ENCODE measurements around the gene RNF112.

The RNF112 gene, protein sequence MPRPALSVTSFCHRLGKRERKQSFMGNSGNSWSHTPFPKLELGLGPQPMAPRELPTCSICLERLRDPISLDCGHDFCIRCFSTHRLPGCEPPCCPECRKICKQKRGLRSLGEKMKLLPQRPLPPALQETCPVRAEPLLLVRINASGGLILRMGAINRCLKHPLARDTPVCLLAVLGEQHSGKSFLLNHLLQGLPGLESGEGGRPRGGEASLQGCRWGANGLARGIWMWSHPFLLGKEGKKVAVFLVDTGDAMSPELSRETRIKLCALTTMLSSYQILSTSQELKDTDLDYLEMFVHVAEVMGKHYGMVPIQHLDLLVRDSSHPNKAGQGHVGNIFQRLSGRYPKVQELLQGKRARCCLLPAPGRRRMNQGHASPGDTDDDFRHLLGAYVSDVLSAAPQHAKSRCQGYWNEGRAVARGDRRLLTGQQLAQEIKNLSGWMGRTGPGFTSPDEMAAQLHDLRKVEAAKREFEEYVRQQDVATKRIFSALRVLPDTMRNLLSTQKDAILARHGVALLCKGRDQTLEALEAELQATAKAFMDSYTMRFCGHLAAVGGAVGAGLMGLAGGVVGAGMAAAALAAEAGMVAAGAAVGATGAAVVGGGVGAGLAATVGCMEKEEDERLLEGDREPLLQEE

DNA sequence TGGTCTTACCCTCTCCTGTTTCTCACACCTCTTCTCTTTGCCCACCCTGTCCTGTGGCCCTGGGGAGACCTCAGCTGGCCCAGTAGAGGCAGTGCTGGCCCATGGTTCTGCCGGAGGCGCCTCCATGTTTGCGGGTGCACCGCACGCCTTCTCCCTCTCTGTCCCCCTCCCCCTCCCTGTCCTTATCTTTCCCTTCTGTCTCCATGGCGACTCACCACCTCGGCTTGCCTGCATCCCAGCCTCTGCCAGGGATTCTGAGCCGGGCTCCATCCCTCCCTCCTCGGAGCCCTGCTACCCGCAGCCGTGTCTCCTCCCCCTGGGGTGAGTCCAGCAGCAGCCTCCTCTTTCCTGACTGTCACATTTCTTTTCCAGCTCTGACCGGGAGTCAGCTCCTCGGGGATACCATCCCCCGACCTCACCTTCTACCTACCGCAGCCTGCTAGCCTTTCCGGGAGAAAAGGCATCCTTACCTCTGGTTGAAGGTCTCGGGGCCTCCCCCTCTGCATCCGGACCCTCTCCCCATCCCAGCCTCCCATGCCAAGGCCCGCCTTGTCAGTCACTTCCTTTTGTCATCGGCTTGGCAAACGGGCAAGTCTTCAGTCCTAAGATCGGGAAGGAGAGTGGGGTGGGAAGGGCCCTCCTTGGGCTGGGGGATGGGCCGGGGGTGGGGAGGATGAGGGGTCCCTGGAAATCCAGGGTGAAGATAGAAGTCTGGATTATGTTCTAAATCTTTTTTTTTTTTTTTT, at the start of gene RNF112:
Gene RNF112, plus strand, starts transcription at position 358 of the 746 bp plus-strand sequence. Its CDS starts 177 bp downstream, at position 535.
- DNase-seq = no peak

- DNase-seq = no peak
These were observed 49.7 kb upstream of the RNF112 start for GRCh38 chr17:19361326-19361725.

DNA sequence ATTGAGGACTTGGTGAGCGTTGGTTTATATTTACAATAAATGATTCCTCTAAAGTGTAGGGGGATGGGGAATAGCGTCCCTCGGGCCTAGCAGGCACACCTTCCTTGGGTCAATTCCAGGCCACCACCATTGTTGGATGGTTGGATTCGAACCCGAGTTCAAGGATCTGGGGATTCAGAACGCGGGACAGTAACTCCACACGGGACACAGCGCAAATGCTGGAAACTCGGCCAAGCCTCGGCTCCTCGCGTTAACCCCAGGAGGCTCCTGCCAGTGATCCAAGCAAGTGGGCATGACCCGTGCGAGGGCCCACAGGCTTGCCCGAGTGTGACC, 49.1 kb upstream of the RNF112 start:
- no peak for DNase-seq

GRCh38 chr17:19362277-19363113, 48.5 kb upstream of the RNF112 start, which contains the start of gene B9D1:
Gene B9D1, minus strand, starts transcription at chr17:19362723. Its CDS starts 154 bp downstream, at chr17:19362569.
- DNase-seq = peak; percentile 96

- no peak for DNase-seq
These were observed 48.0 kb upstream of the RNF112 start for GRCh38 chr17:19363114-19363438.

- no peak for DNase-seq
These were observed 47.5 kb upstream of the RNF112 start for GRCh38 chr17:19363460-19364035.

DNA sequence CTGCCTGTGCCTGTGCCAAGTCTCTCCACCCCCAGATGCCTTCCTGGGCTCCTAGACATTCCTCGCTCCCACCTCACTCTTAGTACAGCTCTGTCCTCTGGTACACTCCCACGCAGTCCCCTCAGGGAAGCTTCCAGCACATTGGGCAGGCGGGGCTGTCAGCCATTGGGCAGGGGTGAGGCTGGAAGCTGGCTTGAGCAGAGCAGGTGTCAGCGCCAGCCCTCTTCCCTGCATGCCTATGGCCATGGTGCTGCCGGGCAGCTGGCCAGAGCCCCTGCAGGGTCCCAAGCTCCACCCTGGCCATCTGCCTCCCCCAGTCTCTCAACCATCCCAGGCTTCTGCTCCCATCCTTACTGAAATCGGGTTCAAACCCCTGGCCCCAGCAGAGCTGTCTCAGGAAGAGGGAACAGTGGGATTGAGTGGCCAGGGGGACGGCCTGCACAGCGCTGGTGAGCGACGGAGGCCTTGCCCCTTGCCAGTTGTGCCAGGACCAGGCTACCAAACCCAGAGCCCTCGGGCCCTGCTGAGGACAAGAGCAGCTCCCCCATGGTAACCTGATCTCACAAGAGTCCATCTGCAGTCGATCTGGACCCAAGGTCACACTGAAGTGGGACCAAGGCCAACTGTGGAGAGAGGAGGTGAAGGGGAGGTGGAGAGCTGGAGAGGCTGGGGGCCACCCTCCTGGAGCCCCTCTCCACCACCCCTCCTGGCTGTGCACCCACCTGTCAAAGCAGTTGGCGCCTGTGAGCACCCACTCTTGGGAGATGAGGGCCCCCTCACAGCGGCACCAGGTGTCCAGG, 46.1 kb upstream of the RNF112 start:
- DNase-seq = no peak

DNA sequence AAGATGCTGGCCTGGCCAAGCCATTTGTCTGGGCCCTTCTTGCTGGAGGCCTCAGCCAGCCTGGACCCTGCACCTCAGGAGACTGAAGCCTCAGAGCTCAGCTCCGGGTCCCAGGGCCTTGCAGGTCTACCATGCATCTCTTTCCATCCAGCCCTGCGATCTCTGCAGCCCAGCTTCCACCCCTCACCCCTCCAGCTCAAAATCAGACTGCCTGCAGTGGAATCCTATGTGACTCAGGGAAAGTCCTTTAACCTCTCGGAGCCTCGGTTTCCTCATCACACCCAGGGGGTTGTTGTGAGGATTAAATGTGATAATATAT, 45.6 kb upstream of the RNF112 start:
- no peak for DNase-seq

DNA sequence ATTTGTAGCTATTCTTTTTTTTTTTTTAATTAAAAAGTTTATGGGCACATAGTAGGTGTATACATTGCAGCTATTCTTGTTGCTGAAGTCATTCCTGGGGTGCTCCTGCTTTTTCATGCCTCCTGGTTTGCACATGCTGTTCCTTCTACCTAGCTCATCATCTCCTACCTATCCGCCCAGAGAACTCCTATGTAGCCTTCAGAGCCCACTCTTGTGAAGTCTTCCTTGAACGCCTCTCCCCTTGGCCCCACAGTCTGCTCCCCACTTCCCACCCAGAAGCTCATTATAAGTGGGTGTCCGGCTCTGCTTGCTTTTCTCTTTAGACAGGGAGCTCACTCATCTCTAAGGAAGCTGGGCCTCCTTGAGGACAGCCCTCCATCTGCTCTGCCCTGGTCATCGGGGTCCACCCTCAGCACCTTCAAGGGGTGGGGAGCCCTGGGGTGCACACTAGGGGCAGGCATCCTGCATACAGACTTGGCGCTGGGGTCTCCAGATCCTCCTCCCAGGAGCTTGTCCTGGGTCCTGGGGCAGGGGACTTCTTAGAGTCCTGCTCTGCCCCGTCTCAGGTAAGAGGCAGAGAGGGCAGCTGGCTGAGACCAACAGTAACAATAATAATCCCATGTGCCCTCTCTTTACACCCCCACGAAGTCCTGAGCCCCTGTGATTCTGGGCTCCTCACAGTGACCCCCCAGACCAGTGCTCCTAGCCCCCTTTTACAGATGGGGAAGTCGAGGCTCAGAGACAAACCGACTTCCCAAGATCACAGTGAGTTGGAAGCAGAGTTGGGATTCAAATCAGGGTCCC, 45.0 kb upstream of the RNF112 start:
- no peak for DNase-seq

GRCh38 chr17:19366637-19366972, 44.4 kb upstream of the RNF112 start:
- DNase-seq = no peak

DNA sequence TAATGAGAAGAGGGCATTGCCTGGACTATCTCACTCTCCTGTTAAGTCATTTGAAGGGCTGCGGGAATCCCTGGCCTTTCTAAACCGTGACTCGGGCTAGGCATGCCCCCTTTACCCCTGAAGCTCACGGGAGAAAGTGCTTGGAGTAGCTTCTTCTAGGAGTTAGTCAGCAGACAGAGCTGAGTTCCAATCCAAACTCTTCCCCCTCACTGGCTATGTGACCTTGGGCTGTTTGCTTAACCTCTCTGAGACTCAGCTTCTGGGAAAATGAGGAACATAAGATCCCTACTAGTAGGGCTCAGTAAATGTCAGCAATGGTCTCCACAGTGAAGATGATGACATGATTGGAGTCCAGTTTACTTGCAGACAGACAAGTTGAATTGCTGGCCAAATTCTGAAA, 42.8 kb upstream of the RNF112 start:
- DNase-seq = no peak

- no peak for DNase-seq
These were observed 41.8 kb upstream of the RNF112 start for GRCh38 chr17:19369107-19369778.

DNA sequence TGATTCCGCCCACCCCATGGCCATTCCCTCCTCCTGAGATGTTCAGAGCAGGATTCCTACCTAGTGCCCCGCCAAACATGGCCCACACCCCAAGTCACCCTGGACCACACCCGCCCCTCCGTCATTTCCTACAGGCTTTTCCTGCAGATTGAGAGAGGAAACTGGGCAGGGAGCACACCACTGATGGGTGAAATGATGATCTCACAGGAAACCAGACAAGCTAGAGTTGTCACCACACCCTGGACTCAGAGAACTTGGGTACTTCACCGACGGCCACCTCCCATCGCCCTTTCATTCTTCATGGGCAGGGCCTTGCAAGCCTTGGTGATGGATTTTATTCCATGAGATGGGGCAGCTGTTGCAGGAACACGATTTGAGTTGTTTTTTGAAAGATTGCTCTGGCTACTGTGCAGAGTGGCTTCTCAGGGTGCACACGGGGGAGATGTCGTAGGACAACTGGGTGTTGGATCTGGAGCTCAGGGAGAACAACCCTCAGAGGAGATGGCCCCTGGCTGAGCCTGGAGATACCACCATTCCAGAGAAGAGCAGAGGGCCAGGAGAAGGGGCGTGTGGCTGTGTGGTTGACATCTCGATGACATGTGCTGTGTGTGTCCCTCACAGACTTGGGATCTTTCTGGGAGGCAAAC, 41.1 kb upstream of the RNF112 start:
- DNase-seq = no peak

DNA sequence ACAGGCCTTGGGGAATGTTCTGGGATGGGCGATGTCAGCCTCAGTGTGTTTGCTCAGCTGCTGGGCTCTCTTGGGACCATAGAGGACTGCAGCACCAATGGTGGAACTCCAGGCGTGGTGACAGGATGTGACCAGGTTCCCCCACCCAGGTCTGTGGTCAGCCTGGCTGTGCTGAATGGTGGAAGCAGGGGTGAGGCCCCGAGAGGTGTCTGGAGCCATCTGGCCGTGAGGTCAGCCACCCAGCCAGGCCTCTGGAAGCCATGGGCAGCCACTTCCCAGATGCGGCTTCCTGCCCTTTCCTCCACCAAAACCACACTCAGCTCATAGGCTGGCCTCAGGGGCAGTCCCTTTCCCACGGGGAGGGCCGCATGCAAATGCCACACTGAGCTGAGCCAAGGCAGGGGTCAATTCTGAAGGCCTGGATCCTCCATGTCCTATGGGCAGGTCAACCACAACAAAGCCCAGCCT, 40.5 kb upstream of the RNF112 start:
- DNase-seq = peak; percentile 33

GRCh38 chr17:19371259-19372010, 39.6 kb upstream of the RNF112 start:
- DNase-seq = peak; percentile 20

DNA sequence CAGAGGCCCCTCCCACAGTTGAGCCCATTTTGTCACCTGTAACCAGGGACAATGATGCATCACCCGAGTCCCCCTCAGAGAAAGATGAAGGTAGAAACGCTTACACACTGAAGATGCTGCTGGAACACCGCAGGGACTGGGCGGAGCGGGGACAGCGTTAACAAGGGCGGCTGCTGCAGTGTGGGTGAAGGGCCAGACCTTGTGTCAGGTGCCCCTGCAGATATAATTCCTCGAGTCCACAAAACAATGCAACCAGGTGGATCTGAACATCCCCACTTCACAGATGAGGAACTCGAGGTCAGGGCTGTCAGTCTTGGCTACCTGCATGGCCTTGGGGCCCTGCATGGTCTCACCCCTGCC, 39.0 kb upstream of the RNF112 start:
- DNase-seq = peak; percentile 21

DNA sequence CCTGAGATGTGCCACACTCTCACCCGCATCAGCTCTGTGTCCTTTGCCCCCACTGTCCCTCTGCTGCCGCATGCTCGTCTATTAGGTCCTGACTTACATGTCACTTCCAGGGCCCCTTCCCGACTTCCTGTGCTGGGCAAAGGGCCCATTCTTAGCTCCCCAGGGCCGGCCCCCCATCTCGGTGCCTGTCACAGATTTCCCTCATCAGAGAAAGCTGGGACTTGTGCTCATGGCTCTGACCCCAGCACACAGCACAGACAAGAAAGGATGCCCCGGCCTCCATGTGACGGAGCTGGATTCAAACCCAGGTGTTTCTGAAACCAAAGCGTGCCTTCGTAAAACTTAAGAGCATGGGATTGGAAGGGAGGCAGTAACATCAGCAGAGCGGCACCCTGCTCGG, 38.6 kb upstream of the RNF112 start:
- DNase-seq = peak; percentile 16

DNA sequence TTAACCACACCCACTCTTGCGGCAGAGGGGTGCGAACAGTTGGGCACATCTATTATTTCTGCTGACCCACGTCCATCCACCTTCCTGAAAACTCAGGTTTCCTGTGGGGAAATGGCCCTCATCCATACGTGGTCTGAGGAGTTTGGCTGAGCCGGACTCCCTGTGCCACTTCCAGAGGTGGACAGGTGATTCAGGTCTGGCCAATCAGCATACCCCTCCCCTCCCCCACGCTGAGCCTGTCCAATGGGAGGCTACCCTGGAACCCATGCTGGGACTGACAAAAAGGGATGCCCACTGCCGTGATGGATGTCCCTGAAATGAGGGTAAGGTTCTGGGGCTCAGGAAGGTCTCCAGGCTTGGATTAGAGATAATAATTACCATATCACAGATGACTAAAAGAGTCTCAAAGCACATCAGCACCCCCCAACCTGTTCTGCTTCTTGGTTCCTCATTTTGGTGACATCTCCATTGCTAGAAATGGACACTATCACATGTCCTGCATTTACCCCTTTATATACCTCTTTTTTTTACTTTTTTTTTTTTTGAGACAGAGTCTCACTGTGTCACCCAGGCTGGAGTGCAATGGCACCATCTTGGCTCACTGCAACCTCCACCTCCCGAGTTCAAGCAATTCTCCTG, 38.0 kb upstream of the RNF112 start:
- peak; percentile 20 for DNase-seq

DNA sequence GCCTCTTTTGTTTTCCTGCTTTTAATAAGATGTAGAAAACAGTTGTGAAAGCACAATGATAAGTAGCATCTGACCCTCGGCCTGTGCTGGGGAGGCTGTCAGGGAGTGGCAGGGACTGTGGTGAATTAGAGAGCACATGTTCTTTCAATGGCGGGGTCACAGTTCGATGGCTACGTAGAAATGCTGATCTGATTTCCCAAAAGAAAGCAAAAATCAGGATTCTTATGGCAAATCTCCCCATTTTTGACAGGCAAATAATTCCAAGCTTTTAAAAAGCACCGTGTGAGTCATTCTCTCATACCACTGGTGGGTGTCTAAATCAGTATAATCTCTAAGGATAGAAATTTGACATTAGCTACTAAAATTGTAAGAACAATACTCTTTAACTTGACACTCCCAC, 36.9 kb upstream of the RNF112 start:
- DNase-seq = peak; percentile 20
